Heart right ventricle (tissue), 16 donors: Measurements from ENCODE around the gene TARS2. TPM values are rescaled to one million over a fixed set of nuclear protein-coding genes. Genes with fewer than 3 reads are reported as not detected.

Experiments used
- ATAC-seq, 8 donors: fragments of 200-7000 bp; cut with Tn5 transposase; one replicate each; pipeline ENCODE4 v1.9.1; 2020; ENCODE audit warnings: mild to moderate bottlenecking in 8 of 8, moderate library complexity in 8 of 8, moderate number of reproducible peaks in 1 of 8
- DNase-seq, 2 donors: peaks; one replicate each; pipeline ENCODE4 v3.0.0-alpha.2; 2020
- H3K27ac ChIP-seq, 10 donors: fragments of 200-600 bp; sonication (generic) in 2 of 10; one replicate each; pipeline versions ENCODE4 v1.5.0 to v1.8.0; 2020 to 2022; ENCODE audit warnings: mild to moderate bottlenecking in 3 of 10
- H3K27me3 ChIP-seq, 7 donors: fragments of 200-600 bp; one replicate each; pipeline ENCODE4 v1.8.0; 2021 to 2022; ENCODE audit warnings: mild to moderate bottlenecking in 2 of 7
- H3K36me3 ChIP-seq, 9 donors: fragments of 200-600 bp; sonication (generic) in 1 of 9; one replicate each; pipeline versions ENCODE4 v1.5.0 to v1.8.0; 2020 to 2022; ENCODE audit warnings: mild to moderate bottlenecking in 2 of 9
- H3K4me1 ChIP-seq, 9 donors: fragments of 200-600 bp; sonication (generic) in 1 of 9; one replicate each; pipeline versions ENCODE4 v1.5.0 to v1.8.0; 2020 to 2022; ENCODE audit warnings: mild to moderate bottlenecking in 4 of 9
- H3K4me3 ChIP-seq, 10 donors: fragments of 200-600 bp; sonication (generic) in 2 of 10; one replicate each; pipeline versions ENCODE4 v1.5.0 to v1.8.0; 2020 to 2022; ENCODE audit warnings: mild to moderate bottlenecking in 7 of 10, moderate library complexity in 2 of 10
- H3K9me3 ChIP-seq, 11 donors: fragments of 200-600 bp in 10 of 11; sonication (generic) in 2 of 11; one replicate each; pipeline versions ENCODE4 v1.5.0 to v1.8.0; 2013 to 2022; ENCODE audit warnings: mild to moderate bottlenecking in 2 of 11, control low read depth in 1 of 11, moderate library complexity in 1 of 11
- CTCF ChIP-seq, 9 donors: fragments of 200-600 bp; sonication (generic) in 2 of 9; IDR thresholded peaks; one replicate each; pipeline versions ENCODE4 v1.5.0 to v1.8.0; 2021 to 2022; ENCODE audit warnings: antibody characterized with exemption in 9 of 9, mild to moderate bottlenecking in 5 of 9, moderate library complexity in 1 of 9
- WGBS, 2 donors: extraction: QIAGEN DNeasy Blood & Tissue Kit; methylation state at CpG; one replicate each; pipeline ENCODE4 v1.1.7; 2013; ENCODE audit warnings: inconsistent platforms in 1 of 2; 5-methylcytosine and 5-hydroxymethylcytosine counted together
- intact Hi-C, 10 donors: fragments of 100-400 bp; cut with DNase I; formaldehyde crosslinking; loops; one replicate each; pipeline versions ENCODE4 v1.11.1 to v1.14.2; 2022
- polyA plus RNA-seq, 2 donors: library from polyadenylated mRNA; stranded (reverse); fragments of 200-250 nt; gene quantifications; one replicate each; pipeline ENCODE4 v1.2.3, GENCODE V29; 2013
- total RNA-seq, 10 donors: library from RNA; stranded (reverse); fragmentation: NEBNext Ultra II Directional in 3 of 10; extraction: Animal tissue kit (Norgen Biotek cat#: 25700) in 3 of 10; gene quantifications; one replicate each; pipeline versions ENCODE4 v1.2.1 to v1.2.4, GENCODE V29; 2021 to 2023
- donor health status: Arrhythmogenic right ventricular cardiomyopathy.
- donor health status: ischemic (EF 13 %, LVEDD 7.1; RV severe dilation, severe dysfunction).
- donor health status: healthy with polysubstance abuse.
- donor health status: DM: no; HTN: yes; CAD: no.
- donor health status: DM: no; HTN: no; CAD: no.
- donor health status: ischemic (EF 25% LVEDD 6.9; RV normal size, moderate dysfunction).
- donor health status: ischemic (EF 25% LVEDD 5.7; RV mildly dilated, moderate dysfunction).
- donor health status: healthy.
- donor health status: DM: yes; HTN: yes; CAD: no.
- donor health status: Ischemic cardiomyopathy.
- donor health status: ischemic (EF 35%, LVEDD 5.7; RV mildly dilated, moderate dysfunction).
- donor health status: nonischemic (EF 11% LVEDD 7.7; RV severe dilation, severe dysfunction).
- donor health status: DM: yes; HTN: yes; CAD: no.
- donor health status: PGD.
- donor health status: ischemic (EF 29% LVEDD 5.4; RV normal size, mild dysfunction).
- donor health status: nonischemic (EF 23%, LVEDD 6.1; RV moderate dilation, normal function).

Gene TARS2
- total and polyA plus RNA-seq, 12 donors: 19.1 to 44.4 (median 34.0) TPM

- DNase-seq: no peak
- Histone ChIP-seq H3K27ac (peak overlapping the region in 2 of 10 donors; percentile 9 to 26), H3K9me3 (no peaks in the 10 kb centered on the region), H3K4me3 (no peak overlapping the region), H3K4me1 (peaks cover 0 to 16% (median 7%) of the 10 kb centered on the region in 9 donors), H3K36me3 (no peaks in the 10 kb centered on the region), H3K27me3 (no peaks in the 10 kb centered on the region)
- 77 to 82% methylated on average over 3 of the region's 3 CpGs for WGBS, 2 donors
- intact Hi-C loops: loop anchor here in 1 of 10 donors (10.0 kb wide), 1 partner anchor 259 kb away; the partner anchor contains the start of gene CIART
- TF ChIP-seq CTCF (IDR thresholded peaks at IDR 0.05): no peak
- ATAC-seq: no peak
These were observed 57.0 kb downstream of the TARS2 start for GRCh38 chr1:150544204-150544603.

DNA sequence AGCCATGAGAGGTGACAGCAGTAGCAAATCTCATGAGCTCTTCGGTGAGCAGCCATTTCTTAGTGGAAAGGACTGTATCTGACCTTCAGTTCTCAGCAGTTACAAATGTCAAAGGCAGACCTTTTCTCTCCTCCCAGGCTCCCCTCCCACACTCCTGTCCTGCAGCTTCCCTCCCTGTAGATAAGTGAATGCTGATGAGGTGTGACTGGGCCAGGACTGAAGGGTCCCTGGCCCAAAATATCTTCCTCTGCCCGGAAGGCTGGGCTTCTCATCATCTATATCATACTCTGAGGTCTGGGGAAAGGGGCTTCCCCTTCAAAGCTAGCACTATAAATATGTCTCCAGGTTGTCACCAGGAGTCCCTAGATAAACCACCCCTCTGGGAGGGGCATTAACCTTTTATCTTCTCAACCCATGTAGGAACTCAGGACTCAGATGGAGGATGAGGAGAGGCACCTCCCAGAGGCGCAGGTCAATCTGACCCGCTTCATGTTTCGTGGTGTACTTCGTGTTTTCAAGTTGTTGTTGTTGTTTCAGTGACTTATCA is 58.3 kb downstream of the TARS2 start:
- intact Hi-C loops: loop anchor here in 1 of 10 donors (10.0 kb wide), 1 partner anchor 261 kb away; the partner anchor contains the start of gene CIART
- Histone ChIP-seq H3K4me3 (no peak overlapping the region), H3K27me3 (no peaks in the 10 kb centered on the region), H3K9me3 (no peaks in the 10 kb centered on the region), H3K4me1 (peaks cover 0 to 29% (median 17%) of the 10 kb centered on the region in 9 donors), H3K27ac (no peak overlapping the region), H3K36me3 (no peaks in the 10 kb centered on the region)
- DNase-seq (no peak), ATAC-seq (peak in 1 of 8 donors; percentile 11)
- 68 to 71% methylated on average over 6 of the region's 6 CpGs for WGBS, 2 donors
- no peak for TF ChIP-seq CTCF (IDR thresholded peaks at IDR 0.05)

DNA sequence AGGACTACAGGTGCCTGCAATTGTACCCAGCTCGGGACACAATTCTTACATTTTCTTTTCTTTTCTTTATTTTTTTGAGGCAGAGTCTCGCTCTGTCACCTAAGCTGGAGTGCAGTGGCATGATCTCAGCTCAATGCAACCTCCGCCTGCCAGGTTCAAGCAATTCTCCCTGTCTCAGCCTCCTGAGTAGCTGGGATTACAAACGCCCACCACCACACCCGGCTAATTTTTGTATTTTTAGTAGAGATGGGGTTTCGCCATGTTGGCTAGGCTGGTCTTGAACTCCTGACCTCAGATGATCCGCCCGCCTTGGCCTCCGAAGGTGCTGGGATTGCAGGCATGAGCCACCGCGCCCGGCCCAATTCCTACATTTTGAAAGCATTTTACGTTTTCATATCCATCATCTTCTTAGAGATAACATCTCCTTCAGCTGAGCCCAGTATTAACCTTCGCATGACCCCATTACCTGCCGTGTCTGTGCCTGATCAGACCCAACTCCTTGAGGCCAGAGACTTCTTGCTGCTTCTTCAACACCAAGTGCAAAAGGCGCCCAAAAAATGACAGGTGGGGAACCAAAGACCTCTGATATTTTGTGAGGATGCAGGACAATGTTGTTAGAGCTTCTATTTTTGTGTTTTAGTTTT is 59.2 kb downstream of the TARS2 start:
- no peak overlapping the region for H3K4me3 ChIP-seq
- peaks cover 0 to 37% (median 22%) of the 10 kb centered on the region in 9 donors for H3K4me1 ChIP-seq
- H3K9me3 ChIP-seq: no peaks in the 10 kb centered on the region
- DNase-seq (no peak), ATAC-seq (no peak)
- TF ChIP-seq CTCF (IDR thresholded peaks at IDR 0.05): no peak
- H3K27me3 ChIP-seq: no peaks in the 10 kb centered on the region
- no peaks in the 10 kb centered on the region for H3K36me3 ChIP-seq
- intact Hi-C loops: loop anchor here in 1 of 10 donors (10.0 kb wide), 1 partner anchor 262 kb away; the partner anchor contains the start of gene CIART
- H3K27ac ChIP-seq: no peak overlapping the region
- 89 to 93% methylated on average over 16 of the region's 16 CpGs for WGBS, 2 donors

DNA sequence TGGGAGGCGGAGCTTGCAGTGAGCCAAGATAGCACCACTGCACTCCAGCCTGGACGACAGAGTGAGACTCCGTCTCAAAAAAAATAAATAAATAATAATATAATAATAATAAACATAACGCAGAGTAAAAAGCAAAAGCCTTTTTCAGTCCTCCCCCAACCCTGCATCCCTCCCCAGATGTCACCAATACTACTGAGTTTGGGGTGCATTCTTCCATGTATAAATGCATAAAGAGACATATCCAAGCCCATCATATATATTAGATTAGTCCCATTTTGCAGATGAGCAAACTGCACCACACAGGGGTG is 61.1 kb downstream of the TARS2 start:
- Histone ChIP-seq H3K27me3 (no peaks in the 10 kb centered on the region), H3K9me3 (no peaks in the 10 kb centered on the region), H3K36me3 (no peaks in the 10 kb centered on the region), H3K27ac (peak overlapping the region in 8 of 10 donors; percentile 80 to 94 (median 87)), H3K4me3 (peak overlapping the region; percentile 47 to 69 (median 66)), H3K4me1 (peaks cover 14 to 56% (median 38%) of the 10 kb centered on the region in 9 donors)
- TF ChIP-seq CTCF (IDR thresholded peaks at IDR 0.05): no peak
- intact Hi-C loops: loop anchor here in 1 of 10 donors (10.0 kb wide), 1 partner anchor 263 kb away; the partner anchor contains the start of gene CIART
- WGBS, 2 donors: 49 to 52% methylated on average over 4 of the region's 4 CpGs
- ATAC-seq: no peak
- no peak for DNase-seq
